GM12891 (cell line): Measurements from ENCODE around the gene ZNF761.

Experiments used
- POLR2A ChIP-seq: IDR thresholded peaks from 2 replicates; pipeline ENCODE4 v1.6.1; 2011; ENCODE audit warnings: low read depth, low read length, control low read depth
- POLR2AphosphoS5 ChIP-seq: IDR thresholded peaks from 2 replicates; pipeline ENCODE4 v1.6.1; 2011; ENCODE audit warnings: low read depth, low read length, control low read depth
- POU2F2 ChIP-seq: IDR thresholded peaks from 2 replicates; pipeline ENCODE4 v1.6.1; 2011; ENCODE audit warnings: low read depth, mild to moderate bottlenecking, control low read depth, low read length, moderate library complexity
- SPI1 ChIP-seq: IDR thresholded peaks from 2 replicates; pipeline ENCODE4 v1.6.1; 2011; ENCODE audit warnings: low read depth, low read length, control low read depth
- TAF1 ChIP-seq: IDR thresholded peaks from 2 replicates; pipeline ENCODE4 v1.6.1; 2011; ENCODE audit warnings: low read depth, low read length, control low read depth

- TF ChIP-seq POLR2A: no peak
- no peak for TF ChIP-seq POU2F2
- no peak for TF ChIP-seq POLR2AphosphoS5
- TF ChIP-seq TAF1: no peak
- TF ChIP-seq SPI1: no peak
These were observed 60.4 kb downstream of the ZNF761 start for GRCh38 chr19:53492153-53492552.
